Kidney epithelial cell (primary cell): ENCODE measurements around the gene TKT. TPM values are rescaled to one million over a fixed set of nuclear protein-coding genes. Genes with fewer than 3 reads are reported as not detected.

Experiments
- DNase-seq: peaks from one replicate; pipeline ENCODE4 v3.0.0-alpha.2; 2010; ENCODE audit warnings: low read depth
- H3K27me3 ChIP-seq: 2 replicates; pipeline ENCODE4 v1.6.0; 2011; ENCODE audit warnings: low read length; ENCODE audit not compliant: control insufficient read depth, insufficient read depth
- H3K36me3 ChIP-seq: 2 replicates; pipeline ENCODE4 v1.5.1; 2011; ENCODE audit warnings: low read length; ENCODE audit not compliant: control insufficient read depth, insufficient read depth
- H3K4me3 ChIP-seq: 2 replicates; pipeline ENCODE4 v1.5.1; 2011; ENCODE audit warnings: low read depth, mild to moderate bottlenecking, control low read depth, low read length
- CTCF ChIP-seq: IDR thresholded peaks from 2 replicates; pipeline ENCODE4 v1.5.1; 2011; ENCODE audit warnings: mild to moderate bottlenecking, moderate library complexity, low read length, control low read depth, inconsistent platforms; ENCODE audit not compliant: insufficient read depth, poor library complexity, severe bottlenecking
- total RNA-seq: library from RNA; depleted of rRNA; stranded (reverse); fragments of >200 nt; gene quantifications from 2 replicates; pipeline ENCODE4 v1.2.3, GENCODE V29; 2015

Gene TKT
- total RNA-seq, 1 donor from 2014 or later, result 373 TPM

- no peak overlapping the region for H3K4me3 ChIP-seq
- no peak for DNase-seq
- no peaks in the 10 kb centered on the region for H3K27me3 ChIP-seq
- TF ChIP-seq CTCF, result no peak
- peaks cover 3% of the 10 kb centered on the region for H3K36me3 ChIP-seq
Observed at GRCh38 chr3:53183514-53183913, 72.3 kb downstream of the TKT start.

GRCh38 chr3:53182764-53183355 is 73.0 kb downstream of the TKT start:
- Histone ChIP-seq H3K4me3 (no peak overlapping the region), H3K27me3 (no peaks in the 10 kb centered on the region), H3K36me3 (peaks cover 3% of the 10 kb centered on the region)
- no peak for TF ChIP-seq CTCF
- no peak for DNase-seq

GRCh38 chr3:53181528-53181927 is 74.3 kb downstream of the TKT start:
- H3K4me3 ChIP-seq, result no peak overlapping the region
- DNase-seq, result no peak
- H3K36me3 ChIP-seq, result peaks cover 3% of the 10 kb centered on the region
- no peaks in the 10 kb centered on the region for H3K27me3 ChIP-seq
- TF ChIP-seq CTCF, result no peak

- no peak for DNase-seq
- Histone ChIP-seq H3K36me3 (peaks cover 3% of the 10 kb centered on the region), H3K4me3 (no peak overlapping the region), H3K27me3 (no peaks in the 10 kb centered on the region)
- no peak for TF ChIP-seq CTCF
Observed at GRCh38 chr3:53181024-53181371, 74.8 kb downstream of the TKT start.

- Histone ChIP-seq H3K36me3 (peaks cover 3% of the 10 kb centered on the region), H3K27me3 (no peaks in the 10 kb centered on the region), H3K4me3 (no peak overlapping the region)
- TF ChIP-seq CTCF, result no peak
- DNase-seq, result no peak
Observed at GRCh38 chr3:53180305-53181023, 75.4 kb downstream of the TKT start.

GRCh38 chr3:53179580-53179979 is 76.2 kb downstream of the TKT start:
- H3K36me3 ChIP-seq, result peaks cover 3% of the 10 kb centered on the region
- no peak for TF ChIP-seq CTCF

More at GRCh38 chr3:53179580-53179979, 76.2 kb downstream of the TKT start:
- Histone ChIP-seq H3K4me3 (no peak overlapping the region), H3K27me3 (no peaks in the 10 kb centered on the region)
- DNase-seq, result no peak
